Brain microvascular endothelial cell (primary cell): ENCODE measurements around the gene CLEC20A.

ENCODE experiments used
- DNase-seq: peaks from one replicate; pipeline ENCODE4 v3.0.0-alpha.2; 2020
- H3K27ac ChIP-seq: fragments of 250-450 bp; sonication (Bioruptor Pico); 2 replicates; pipeline ENCODE4 v1.5.1; 2020; ENCODE audit warnings: mild to moderate bottlenecking, moderate library complexity
- H3K27me3 ChIP-seq: fragments of 250-450 bp; sonication (Bioruptor Pico); replicated peaks from 2 replicates; pipeline ENCODE4 v1.5.1; 2020; ENCODE audit warnings: mild to moderate bottlenecking
- H3K36me3 ChIP-seq: fragments of 250-450 bp; sonication (Bioruptor Pico); replicated peaks from 2 replicates; pipeline ENCODE4 v1.5.1; 2020; ENCODE audit warnings: mild to moderate bottlenecking
- H3K4me3 ChIP-seq: 2 replicates; pipeline ENCODE4 v1.5.1; 2011; ENCODE audit warnings: low read depth, mild to moderate bottlenecking, control low read depth, low read length, moderate library complexity
- CTCF ChIP-seq: IDR thresholded peaks from 2 replicates; pipeline ENCODE4 v1.5.1; 2011; ENCODE audit warnings: low read depth, mild to moderate bottlenecking, moderate library complexity, low read length, control low read depth, inconsistent platforms; ENCODE audit errors: missing control alignments
- in situ Hi-C: cut with HindIII; loops from 2 replicates; pipeline ENCODE4 v1.10.0; 2017; ENCODE audit warnings: low sequenced_read_pairs, low pct_ligation_motif_present

CLEC20A gene

GRCh38 chr1:178490967-178491366 lies 5.8 kb downstream of the CLEC20A start:
- no peak for DNase-seq
- Histone ChIP-seq H3K36me3 (no peaks in the 10 kb centered on the region), H3K4me3 (no peak overlapping the region), H3K27ac (no peak overlapping the region), H3K27me3 (no peaks in the 10 kb centered on the region)
- in situ Hi-C loops: no loop called here
- no peak for TF ChIP-seq CTCF

GRCh38 chr1:178490136-178490535 lies 6.6 kb downstream of the CLEC20A start:
- in situ Hi-C loops: no loop called here
- H3K27ac ChIP-seq: no peak overlapping the region
- no peak for TF ChIP-seq CTCF
- no peaks in the 10 kb centered on the region for H3K36me3 ChIP-seq
- DNase-seq: no peak
- no peak overlapping the region for H3K4me3 ChIP-seq
- no peaks in the 10 kb centered on the region for H3K27me3 ChIP-seq

- no peak for TF ChIP-seq CTCF
- Histone ChIP-seq H3K36me3 (no peaks in the 10 kb centered on the region), H3K27ac (no peak overlapping the region), H3K27me3 (no peaks in the 10 kb centered on the region), H3K4me3 (no peak overlapping the region)
- in situ Hi-C loops: no loop called here
- no peak for DNase-seq
Observed at GRCh38 chr1:178489399-178489798, 7.4 kb downstream of the CLEC20A start.

- in situ Hi-C loops: no loop called here
- DNase-seq: no peak
- Histone ChIP-seq H3K36me3 (no peaks in the 10 kb centered on the region), H3K27ac (no peak overlapping the region), H3K27me3 (no peaks in the 10 kb centered on the region), H3K4me3 (no peak overlapping the region)
- no peak for TF ChIP-seq CTCF
Observed at GRCh38 chr1:178488393-178488792, 8.4 kb downstream of the CLEC20A start.

- no peak overlapping the region for H3K27ac ChIP-seq
- H3K27me3 ChIP-seq: no peaks in the 10 kb centered on the region
- H3K4me3 ChIP-seq: peak overlapping the region; percentile 46
- H3K36me3 ChIP-seq: no peaks in the 10 kb centered on the region
- in situ Hi-C loops: no loop called here
- DNase-seq: no peak
- TF ChIP-seq CTCF: no peak
Observed at GRCh38 chr1:178487070-178487615, 9.6 kb downstream of the CLEC20A start.
